ENCODE measurements around the gene GDA. TPM values are rescaled to one million over a fixed set of nuclear protein-coding genes. Genes with fewer than 3 reads are reported as not detected.

The GDA gene
- total and polyA plus RNA-seq, 8 donors, result 0.25 to 7.5 (median 3.5) TPM; not detected in 2

DNA sequence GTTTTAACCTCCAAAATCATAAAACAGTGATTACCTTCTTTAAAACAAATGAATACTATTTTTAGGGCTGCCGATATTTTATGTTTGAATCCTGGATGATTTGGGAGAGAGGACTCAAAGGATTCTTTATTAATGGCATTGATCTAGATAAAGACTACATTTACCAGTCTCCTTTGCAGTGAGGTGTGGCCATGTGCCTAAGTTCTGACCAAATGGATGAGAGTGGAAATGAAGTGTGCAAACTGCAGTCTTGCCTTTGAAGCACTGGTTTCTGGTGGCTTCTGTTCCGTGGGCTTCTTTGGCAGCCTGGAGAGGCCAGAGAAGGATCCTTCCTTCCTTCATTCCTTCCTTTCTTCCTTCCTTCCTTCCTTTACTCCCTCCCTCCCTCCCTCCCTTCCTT, 24.3 kb upstream of the GDA start:
- no peak for DNase-seq
- TF ChIP-seq, protein P1, sequence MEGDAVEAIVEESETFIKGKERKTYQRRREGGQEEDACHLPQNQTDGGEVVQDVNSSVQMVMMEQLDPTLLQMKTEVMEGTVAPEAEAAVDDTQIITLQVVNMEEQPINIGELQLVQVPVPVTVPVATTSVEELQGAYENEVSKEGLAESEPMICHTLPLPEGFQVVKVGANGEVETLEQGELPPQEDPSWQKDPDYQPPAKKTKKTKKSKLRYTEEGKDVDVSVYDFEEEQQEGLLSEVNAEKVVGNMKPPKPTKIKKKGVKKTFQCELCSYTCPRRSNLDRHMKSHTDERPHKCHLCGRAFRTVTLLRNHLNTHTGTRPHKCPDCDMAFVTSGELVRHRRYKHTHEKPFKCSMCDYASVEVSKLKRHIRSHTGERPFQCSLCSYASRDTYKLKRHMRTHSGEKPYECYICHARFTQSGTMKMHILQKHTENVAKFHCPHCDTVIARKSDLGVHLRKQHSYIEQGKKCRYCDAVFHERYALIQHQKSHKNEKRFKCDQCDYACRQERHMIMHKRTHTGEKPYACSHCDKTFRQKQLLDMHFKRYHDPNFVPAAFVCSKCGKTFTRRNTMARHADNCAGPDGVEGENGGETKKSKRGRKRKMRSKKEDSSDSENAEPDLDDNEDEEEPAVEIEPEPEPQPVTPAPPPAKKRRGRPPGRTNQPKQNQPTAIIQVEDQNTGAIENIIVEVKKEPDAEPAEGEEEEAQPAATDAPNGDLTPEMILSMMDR (IDR thresholded peaks at IDR 0.05), result no peak
- TF ChIP-seq EP300 (IDR thresholded peaks at IDR 0.05) (no peak), POLR2A (IDR thresholded peaks at IDR 0.05) (no peak), POLR2AphosphoS5 (IDR thresholded peaks at IDR 0.05) (no peak)
- WGBS, 5 donors, result 60 to 82% (median 74%) methylated on average over 2 of the region's 2 CpGs
- Histone ChIP-seq H3K4me3 (no peak overlapping the region), H3K36me3 (no peaks in the 10 kb centered on the region), H3K4me1 (peaks cover 0 to 19% (median 5%) of the 10 kb centered on the region in 4 donors), H3K27me3 (no peaks in the 10 kb centered on the region), H3K27ac (no peak overlapping the region), H3K9me3 (no peaks in the 10 kb centered on the region)
- intact Hi-C loops (cut with DNase I; ENCODE audit: low total_unique reads), result no loop called here

DNA sequence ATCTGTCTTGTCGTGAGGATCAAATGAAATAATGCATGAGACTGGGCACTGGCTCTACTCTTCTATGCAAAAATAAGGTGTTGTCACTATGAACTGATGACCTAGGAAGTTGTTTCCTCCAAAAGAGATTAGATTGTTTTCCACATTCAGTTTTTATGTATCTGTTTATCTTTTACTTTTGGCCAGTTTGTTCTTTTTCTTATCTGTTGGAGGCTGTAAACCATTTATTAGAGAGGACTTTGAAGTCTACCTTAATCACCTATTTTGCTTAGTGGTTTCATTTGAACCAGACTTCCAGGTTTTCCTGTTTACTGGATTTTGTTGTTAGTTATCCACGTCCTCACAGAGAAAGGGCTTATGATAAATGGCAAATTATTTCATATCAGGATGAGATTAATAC, 21.5 kb upstream of the GDA start:
- Histone ChIP-seq H3K4me1 (peaks cover 0 to 19% (median 5%) of the 10 kb centered on the region in 4 donors), H3K9me3 (no peaks in the 10 kb centered on the region), H3K27ac (no peak overlapping the region), H3K27me3 (no peaks in the 10 kb centered on the region), H3K4me3 (no peak overlapping the region), H3K36me3 (no peaks in the 10 kb centered on the region)
- TF ChIP-seq POLR2A (IDR thresholded peaks at IDR 0.05) (no peak), EP300 (IDR thresholded peaks at IDR 0.05) (no peak), POLR2AphosphoS5 (IDR thresholded peaks at IDR 0.05) (no peak)
- TF ChIP-seq, protein P1 (IDR thresholded peaks at IDR 0.05), result no peak
- intact Hi-C loops (cut with DNase I; ENCODE audit: low total_unique reads), result no loop called here
- no peak for DNase-seq
- WGBS, 5 donors, result 19 to 37% (median 23%) methylated on average over 2 of the region's 2 CpGs

DNA sequence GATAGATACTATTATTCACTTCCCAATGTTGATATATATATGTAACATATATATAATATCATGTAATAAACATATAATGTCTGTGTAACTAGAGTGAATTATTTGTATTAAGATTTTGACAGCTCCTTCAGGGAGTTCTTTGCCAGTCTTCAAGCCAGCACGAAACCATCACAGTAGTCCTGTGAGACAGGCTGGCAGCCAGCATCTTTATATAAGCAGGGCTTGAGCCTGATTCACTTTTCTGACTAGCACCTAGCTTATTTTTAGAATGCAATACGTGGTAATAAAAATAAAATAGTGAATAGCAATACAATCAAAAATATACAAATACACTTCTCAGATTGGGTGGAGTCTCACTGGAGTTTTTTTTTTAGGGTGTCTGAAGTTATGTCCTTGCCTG, 20.7 kb upstream of the GDA start:
- peaks cover 0 to 19% (median 5%) of the 10 kb centered on the region in 4 donors for H3K4me1 ChIP-seq
- WGBS, 5 donors, result 35 to 53% (median 41%) methylated on average over 2 of the region's 2 CpGs
- H3K4me3 ChIP-seq, result no peak overlapping the region
- intact Hi-C loops (cut with DNase I; ENCODE audit: low total_unique reads), result no loop called here
- H3K36me3 ChIP-seq, result no peaks in the 10 kb centered on the region
- H3K27ac ChIP-seq, result no peak overlapping the region
- H3K27me3 ChIP-seq, result no peaks in the 10 kb centered on the region
- no peaks in the 10 kb centered on the region for H3K9me3 ChIP-seq
- no peak for DNase-seq
- TF ChIP-seq, protein P1 (IDR thresholded peaks at IDR 0.05), result no peak
- no peak for TF ChIP-seq EP300 (IDR thresholded peaks at IDR 0.05)

DNA sequence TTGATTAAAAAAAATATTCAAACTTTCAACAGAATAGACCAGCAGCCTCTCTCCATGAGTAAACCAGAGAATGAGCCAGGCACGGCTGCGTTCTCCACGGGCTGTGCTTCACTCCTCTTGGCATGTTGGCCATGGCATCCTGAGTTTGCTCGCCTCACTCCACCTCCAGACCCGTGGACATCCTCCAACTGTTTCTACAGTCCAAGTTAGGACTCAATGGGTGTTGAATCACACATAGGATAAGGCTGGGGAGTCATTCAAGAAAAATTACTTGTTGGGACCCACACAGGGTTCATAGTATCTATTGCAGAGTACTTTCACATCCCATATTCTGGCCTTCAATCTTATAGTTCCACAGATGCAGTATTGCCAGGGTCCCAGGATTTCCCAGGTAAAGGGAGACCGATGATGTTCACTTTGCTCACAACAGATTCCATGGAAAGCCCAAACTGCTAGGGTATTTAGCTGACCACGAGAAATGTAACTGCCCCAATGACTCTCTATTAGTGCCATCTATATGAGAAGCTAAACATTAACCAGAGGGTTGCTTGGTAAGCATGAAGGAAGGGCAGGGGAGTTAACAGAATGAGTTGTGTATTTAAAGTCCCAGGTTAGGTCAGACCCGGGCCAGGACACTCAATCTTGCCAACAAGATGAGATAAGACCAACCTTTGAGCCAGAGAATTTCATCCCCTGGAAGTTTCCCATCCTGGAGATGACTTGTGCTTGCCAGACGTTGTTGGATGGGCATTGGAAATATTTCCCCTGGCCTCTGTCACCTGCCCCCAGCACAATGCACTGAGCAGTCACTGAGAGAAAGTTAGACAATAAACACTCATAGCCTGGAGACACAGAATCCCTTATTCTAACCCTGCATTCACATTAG, 19.7 kb upstream of the GDA start:
- 44 to 55% (median 54%) methylated on average over 9 of the region's 9 CpGs for WGBS, 5 donors
- peak overlapping the region in 2 of 5 donors; percentile 30 to 60 for H3K27ac ChIP-seq

DNA sequence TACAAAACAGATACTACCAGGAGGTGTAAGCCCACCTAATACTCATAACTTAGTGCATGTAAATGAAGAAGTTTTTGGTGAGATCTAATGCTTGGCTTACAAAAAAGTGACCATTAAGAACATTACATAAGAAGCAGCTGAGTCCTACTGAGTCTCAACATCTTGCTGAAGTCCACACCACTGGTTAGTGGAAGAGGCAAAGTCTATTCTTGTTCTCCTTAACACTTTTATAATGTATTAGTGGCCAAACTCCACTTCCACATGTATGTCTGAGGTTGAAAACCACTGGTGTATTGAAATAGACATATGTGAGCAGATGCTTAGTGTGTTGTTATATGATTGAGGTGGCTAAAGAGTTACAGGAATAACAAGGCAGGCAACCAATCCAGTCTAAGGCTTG, 18.9 kb upstream of the GDA start:
- Histone ChIP-seq H3K4me3 (no peak overlapping the region), H3K27me3 (no peaks in the 10 kb centered on the region), H3K27ac (no peak overlapping the region), H3K36me3 (no peaks in the 10 kb centered on the region), H3K4me1 (peaks cover 0 to 19% (median 5%) of the 10 kb centered on the region in 4 donors), H3K9me3 (no peaks in the 10 kb centered on the region)
- TF ChIP-seq EP300 (IDR thresholded peaks at IDR 0.05), result no peak
- TF ChIP-seq POLR2AphosphoS5 (IDR thresholded peaks at IDR 0.05), result no peak
- intact Hi-C loops (cut with DNase I; ENCODE audit: low total_unique reads), result no loop called here
- no peak for DNase-seq

More for the DNA sequence above, 19.7 kb upstream of the GDA start:
- intact Hi-C loops (cut with DNase I; ENCODE audit: low total_unique reads), result no loop called here
- DNase-seq, result peak; percentile 52 to 58
- Histone ChIP-seq H3K9me3 (no peaks in the 10 kb centered on the region), H3K27me3 (no peaks in the 10 kb centered on the region), H3K4me3 (no peak overlapping the region), H3K4me1 (peaks cover 0 to 19% (median 5%) of the 10 kb centered on the region in 4 donors), H3K36me3 (no peaks in the 10 kb centered on the region)
- TF ChIP-seq EP300 (IDR thresholded peaks at IDR 0.05), result no peak
- peak in 2 of 3 donors; percentile 26 to 50 for TF ChIP-seq POLR2AphosphoS5 (IDR thresholded peaks at IDR 0.05)
